GM21423 (cell line): ENCODE measurements around the gene ACTRT1.

Experiments
- ATAC-seq: cut with Tn5 transposase; IDR thresholded peaks from one replicate; pipeline ENCODE4 v1.9.1; 2021; ENCODE audit warnings: mild to moderate bottlenecking, moderate library complexity; ENCODE audit not compliant: unreplicated experiment

ACTRT1 gene

GRCh38 chrX:128052303-128052702 is at the start of gene ACTRT1:
TSS of gene ACTRT1 (minus strand) at chrX:128052403. CDS start at chrX:128052206, 197 bp downstream.
- ATAC-seq, result no peak

GRCh38 chrX:128078545-128078944 is 26.3 kb upstream of the ACTRT1 start:
- no peak for ATAC-seq

GRCh38 chrX:128057421-128057820 is 5.2 kb upstream of the ACTRT1 start:
- ATAC-seq, result no peak

GRCh38 chrX:128051526-128051925 is 677 bp downstream of the ACTRT1 start:
- ATAC-seq, result no peak

GRCh38 chrX:128035318-128035717 is 16.9 kb downstream of the ACTRT1 start:
- no peak for ATAC-seq

GRCh38 chrX:128021566-128021965 is 30.6 kb downstream of the ACTRT1 start:
- no peak for ATAC-seq

GRCh38 chrX:128020701-128021100 is 31.5 kb downstream of the ACTRT1 start:
- ATAC-seq, result no peak

- ATAC-seq, result no peak
Measured at GRCh38 chrX:128019218-128019617, 33.0 kb downstream of the ACTRT1 start.

- no peak for ATAC-seq
Measured at GRCh38 chrX:128012015-128012414, 40.2 kb downstream of the ACTRT1 start.

- ATAC-seq, result no peak
Measured at GRCh38 chrX:128007882-128008281, 44.3 kb downstream of the ACTRT1 start.
